HPDE6-E6E7 (cell line): ENCODE data around the gene NUP50.

Source experiments
- DNase-seq: peaks from one replicate; pipeline ENCODE4 v3.0.0; 2011; ENCODE audit warnings: missing footprints; ENCODE audit errors: extremely low spot score

NUP50 gene

DNA sequence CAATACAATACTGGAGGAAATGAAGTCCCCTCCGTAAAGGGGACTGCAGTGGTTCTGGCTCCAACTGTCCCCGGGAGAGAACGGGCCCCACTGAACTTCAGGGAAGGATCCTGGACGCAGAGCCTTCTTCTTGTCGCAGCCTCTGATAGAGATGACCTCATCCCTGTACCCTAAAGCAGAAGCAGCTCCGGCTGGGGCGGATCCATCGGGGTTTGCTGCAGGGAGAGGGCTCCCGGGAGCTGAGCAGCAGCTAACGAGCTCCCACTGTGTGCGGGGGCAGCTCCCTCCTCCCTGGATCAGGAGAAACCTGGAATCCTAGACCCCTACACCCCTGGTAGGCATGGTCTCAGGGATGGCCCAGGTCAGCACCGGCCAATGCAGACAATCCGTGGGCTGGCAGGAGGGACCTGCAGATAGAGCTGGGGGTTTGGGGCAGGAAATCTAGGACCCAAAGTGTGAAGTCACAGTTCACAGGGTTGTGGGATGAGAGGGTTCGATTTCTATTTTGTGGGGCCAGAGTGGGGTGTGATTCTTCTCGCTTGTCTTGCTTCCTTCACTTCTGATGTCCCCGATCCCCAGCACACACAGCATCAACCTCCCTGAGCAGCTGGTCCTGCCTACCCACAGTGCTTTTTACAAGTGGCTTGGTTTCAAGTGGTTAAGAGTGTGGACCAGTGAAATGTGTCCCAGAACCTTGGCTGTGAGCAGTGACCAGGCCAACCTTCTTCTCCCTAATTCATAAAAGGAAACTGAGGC is 64.1 kb downstream of the NUP50 start:
- DNase-seq: no peak

DNA sequence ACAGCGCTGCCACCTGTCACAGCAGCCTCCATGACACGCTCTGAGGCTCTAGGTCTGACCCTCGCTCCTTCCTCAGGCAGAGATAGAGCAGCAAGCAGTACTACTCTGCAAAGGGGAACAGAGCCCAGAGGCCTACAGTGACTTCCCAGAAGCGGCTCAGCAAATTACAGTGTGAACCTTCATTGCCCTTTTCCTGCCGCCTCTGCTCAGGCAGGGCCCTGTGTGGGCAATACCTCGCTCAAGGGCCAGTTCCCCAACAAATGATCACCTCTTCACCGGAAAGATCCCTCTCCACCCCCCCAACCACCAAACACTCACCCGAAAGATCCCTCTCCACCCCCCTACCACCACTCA is 64.7 kb downstream of the NUP50 start:
- no peak for DNase-seq

DNA sequence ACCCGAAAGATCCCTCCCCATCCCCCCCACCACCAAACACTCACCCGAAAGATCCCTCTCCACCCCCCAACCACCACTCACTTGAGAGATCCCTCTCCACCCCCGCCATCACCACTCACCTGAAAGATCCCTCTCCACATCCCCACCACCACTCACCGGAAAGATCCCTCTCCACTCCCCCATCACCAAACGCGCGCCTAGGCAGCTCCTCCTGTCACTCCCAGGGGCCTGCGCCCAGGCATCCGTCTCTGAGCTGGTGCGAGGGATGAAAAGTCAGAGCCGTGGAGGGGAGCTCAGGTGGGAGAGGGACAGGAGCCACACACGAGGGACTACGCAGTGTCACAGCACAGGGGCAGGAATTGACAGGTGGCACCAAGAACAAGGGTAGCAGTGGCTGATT is 65.5 kb downstream of the NUP50 start:
- no peak for DNase-seq

DNA sequence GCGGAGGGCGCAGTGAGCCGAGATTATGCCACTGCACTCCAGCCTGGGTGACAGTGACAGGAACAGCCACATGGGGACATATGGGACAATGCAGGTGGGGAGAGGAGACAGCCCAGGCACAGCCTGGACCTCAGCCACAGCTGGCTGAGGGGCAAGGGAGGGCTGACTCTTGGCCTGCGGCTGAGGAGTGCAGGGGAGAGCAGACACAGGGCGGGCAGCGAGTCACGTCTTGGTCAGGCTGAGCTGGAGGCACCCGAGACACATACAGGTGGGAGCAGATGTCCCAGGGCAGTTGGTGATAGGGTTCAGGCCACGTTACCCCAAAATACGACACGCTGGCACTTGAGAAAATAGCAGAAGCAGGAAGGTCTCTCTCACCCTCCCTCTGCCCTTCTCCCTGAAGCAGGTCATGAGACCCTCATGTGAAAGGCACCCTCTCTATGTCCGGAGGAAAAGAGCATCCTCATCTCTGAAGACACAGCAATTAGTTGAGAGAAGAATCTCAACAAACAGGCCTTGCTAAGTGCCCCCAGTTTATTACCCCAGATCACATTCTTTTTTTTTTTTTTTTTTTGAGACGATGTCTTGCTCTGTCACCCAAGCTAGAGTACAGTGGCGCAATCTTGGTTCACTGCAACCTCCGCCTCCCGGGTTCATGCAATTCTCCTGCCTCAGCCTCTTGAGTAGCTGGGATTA is 66.4 kb downstream of the NUP50 start:
- no peak for DNase-seq

DNA sequence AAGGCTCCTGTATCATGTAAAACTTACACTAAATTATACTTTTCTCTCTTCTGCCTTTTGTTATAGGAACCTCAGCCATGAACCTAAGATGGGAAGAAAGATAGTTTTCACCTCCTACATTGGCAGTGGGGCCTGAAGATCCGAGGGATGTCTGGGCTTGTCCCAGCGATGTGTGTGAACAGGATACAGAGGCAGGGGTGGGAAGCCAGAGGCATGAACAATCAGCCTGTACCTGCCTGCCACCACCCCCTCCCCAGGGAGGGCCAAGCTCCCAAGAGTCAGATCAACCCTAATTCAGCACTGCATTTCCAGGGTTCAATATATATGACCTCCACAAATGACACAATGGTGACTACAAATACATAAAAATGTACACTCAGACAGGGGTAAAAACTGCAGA is 67.6 kb downstream of the NUP50 start:
- no peak for DNase-seq

DNA sequence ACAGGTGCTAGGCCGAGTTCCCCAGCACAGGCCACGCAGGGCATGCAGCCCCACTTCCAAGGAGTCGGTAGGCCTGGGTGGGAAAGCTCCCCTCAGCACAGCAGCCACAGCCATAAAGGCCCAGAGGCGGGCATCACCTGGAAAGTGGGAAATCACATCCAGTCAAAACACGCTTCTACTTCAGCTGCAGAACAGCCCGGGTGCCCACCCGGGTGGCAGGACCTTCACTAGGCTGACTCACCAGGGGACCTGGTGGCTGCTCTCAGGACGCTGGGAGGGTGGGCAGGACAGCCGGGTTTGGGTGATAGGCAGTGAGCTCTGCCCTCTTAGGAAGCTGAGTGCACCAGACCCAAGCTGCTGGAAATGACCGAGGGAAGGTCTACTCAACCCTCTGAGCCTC is 69.7 kb downstream of the NUP50 start:
- DNase-seq: no peak

DNA sequence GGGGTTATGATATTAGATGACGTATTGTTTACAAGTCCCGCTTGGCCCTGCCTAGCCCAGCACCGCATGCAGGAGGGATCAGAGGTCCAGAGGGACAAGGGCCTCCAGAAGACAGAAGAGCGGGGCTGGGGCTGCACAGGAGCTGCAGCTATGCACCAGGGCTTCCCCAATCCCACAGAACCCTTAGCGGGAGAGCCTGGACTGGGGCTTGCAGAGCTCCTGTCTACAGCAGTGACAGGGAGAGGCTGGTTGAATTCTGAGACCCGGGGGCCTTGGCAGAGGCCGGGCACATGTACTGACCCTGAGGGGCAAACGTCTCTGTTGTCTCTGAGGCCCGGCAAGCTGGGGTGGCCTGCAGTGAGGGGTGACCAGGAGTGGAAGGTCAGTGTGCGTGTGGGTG is 70.1 kb downstream of the NUP50 start:
- no peak for DNase-seq

DNA sequence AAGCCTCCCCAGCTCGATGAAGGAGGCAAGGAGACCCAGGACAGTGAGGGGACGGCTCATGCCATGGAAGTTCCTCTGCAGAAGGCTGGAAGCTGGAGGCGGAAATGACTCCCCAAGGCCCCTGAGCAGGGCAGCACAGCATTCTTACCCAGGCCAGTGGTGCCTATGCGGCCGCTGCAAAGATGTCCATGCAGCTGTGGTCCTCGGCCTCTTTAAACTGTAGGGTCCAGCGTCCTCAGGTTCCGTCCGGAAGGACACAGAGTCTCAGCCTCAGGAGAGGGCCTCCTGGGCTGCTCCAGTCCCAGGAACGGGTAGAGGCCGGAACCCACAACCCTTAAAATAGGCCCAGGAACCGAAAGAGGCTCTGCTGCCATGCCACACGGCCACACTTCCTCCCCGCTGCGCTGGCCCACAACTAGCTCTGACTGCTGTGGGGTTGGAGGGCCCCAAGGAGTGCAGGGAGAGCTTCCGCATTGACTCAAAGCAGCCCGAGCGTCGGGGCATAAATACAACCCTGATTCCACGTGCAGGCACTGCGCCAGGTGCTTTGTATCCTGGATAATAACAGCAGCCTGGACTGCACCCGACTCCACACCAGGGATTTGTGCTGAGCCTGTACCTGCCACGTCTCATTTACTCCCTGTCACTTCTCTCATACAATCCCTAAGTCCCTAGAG is 71.5 kb downstream of the NUP50 start:
- DNase-seq: no peak

DNA sequence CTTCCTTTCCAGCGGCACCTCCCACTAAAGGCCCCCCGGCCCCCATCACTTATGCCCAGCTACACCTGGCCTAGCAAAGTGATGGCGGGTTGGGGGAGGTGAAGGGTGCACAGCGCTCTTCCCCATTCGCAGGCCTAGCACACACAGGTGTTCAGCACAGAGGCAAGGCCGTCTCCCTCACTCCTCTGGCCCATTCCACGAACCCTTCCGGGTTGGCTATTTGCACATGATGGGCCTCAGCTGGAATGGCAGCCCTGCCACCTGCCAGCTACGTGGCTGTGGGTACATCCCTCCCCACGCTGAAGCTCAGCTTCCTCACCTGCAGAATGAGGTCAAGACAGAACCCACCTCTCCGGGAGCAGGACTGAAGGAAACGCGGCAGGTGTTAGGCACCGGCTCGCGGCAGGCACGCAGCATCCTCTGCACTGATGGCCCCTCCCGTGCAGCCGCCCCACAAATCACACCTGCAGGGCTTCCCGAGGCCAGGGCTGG is 72.2 kb downstream of the NUP50 start:
- DNase-seq: no peak

DNA sequence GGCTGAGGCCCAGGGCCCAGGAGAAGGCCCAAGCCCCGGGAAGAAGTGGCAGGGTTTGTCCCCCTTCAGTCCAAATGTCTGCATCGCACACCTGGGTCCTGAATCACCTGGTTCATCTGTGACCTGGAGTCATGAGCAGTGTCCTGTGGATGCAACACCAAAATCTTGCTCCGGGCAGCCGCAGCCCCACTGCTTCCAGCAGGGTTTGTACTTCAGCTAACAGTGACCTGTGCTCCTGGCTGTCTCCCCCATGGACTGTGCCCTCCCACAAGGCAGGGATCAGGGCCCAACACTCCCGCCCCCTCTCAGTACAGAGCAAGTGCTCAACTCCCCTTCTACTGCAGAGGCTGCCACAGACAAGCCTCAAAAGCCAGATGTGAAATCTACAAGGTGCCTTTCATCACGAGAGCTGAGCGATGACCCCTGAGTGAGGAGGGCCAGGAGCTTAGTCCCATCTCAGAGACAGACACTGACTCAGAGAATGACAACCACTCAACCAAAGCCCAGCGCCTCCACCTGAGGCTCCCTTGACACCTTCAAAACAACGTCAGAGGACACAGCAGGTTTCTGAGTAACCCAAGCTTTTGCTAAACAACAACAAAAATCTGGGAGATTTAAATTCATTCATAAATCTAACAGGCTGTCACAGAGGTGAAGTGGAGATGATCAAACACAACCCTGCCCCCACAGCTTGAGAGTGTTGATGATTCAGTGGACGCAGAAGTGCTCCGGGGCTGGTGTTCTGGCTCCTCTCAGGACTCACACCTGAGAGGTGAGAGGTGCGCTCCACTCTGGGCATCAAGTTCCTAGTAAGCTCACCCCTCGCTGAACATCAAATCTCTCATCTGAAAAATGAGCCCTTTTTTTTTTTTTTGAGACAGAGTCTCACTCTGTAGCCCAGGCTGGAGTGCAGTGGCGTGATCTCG is 73.6 kb downstream of the NUP50 start:
- DNase-seq: no peak
